ENCODE data around the gene MRPL3.

DNA sequence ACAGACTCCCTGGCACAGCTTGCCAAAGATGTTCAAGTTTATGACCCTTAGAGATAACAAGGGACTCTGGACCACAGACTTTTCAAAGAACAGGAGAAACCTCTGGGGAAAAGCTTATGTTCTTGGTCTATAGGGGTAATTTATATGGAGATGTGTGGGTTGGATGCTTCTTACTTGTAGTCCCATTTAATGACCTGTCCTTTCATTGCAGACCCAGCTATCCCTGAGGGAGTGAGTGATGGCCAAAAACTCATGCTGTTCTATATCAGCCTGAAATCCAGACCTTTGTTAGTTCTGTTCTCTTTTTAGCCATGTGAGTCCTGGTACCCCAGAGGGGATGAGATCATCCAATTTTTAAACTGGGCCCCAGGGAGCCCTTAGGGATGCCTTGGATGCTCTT lies 43.7 kb upstream of the MRPL3 start:
- TF ChIP-seq CTCF (IDR thresholded peaks at IDR 0.05; ENCODE audit: insufficient read depth, low read length, poor library complexity, severe bottlenecking) (no peak), EZH2phosphoT487 (conservative IDR thresholded peaks at IDR 0.05; ENCODE audit: low read length) (no peak)
